GM23248 (cell line): ENCODE data around the gene GPN2. TPM values are rescaled to one million over a fixed set of nuclear protein-coding genes. Genes with fewer than 3 reads are reported as not detected.

Experiments used
- DNase-seq: peaks from one replicate; pipeline ENCODE4 v3.0.0-alpha.2; 2015
- H2AFZ ChIP-seq: fragments of 200-600 bp; sonication (generic); 2 replicates; pipeline ENCODE4 v1.6.1; 2016; ENCODE audit warnings: antibody characterized with exemption
- H3F3A ChIP-seq: fragments of 200-600 bp; sonication (generic); 2 replicates; pipeline ENCODE4 v1.6.1; 2016; ENCODE audit warnings: mild to moderate bottlenecking, antibody characterized with exemption, mixed run types; ENCODE audit not compliant: insufficient read depth
- H3K27ac ChIP-seq: fragments of 200-600 bp; sonication (generic); 2 replicates; pipeline ENCODE4 v1.5.1; 2016; ENCODE audit warnings: mild to moderate bottlenecking
- H3K27me3 ChIP-seq: fragments of 200-600 bp; sonication (generic); replicated peaks from 2 replicates; pipeline ENCODE4 v1.6.1; 2016; ENCODE audit warnings: mild to moderate bottlenecking; ENCODE audit not compliant: insufficient read depth
- H3K36me3 ChIP-seq: fragments of 200-600 bp; sonication (generic); 2 replicates; pipeline ENCODE4 v1.6.1; 2016; ENCODE audit warnings: low read depth, mild to moderate bottlenecking
- H3K4me1 ChIP-seq: fragments of 200-600 bp; sonication (generic); 2 replicates; pipeline ENCODE4 v1.6.1; 2016; ENCODE audit warnings: mild to moderate bottlenecking; ENCODE audit not compliant: insufficient read depth
- H3K4me2 ChIP-seq: fragments of 200-600 bp; sonication (generic); one replicate; pipeline ENCODE4 v1.6.1; 2016; ENCODE audit warnings: mild to moderate bottlenecking; ENCODE audit not compliant: unreplicated experiment
- H3K4me3 ChIP-seq: fragments of 200-600 bp; sonication (generic); 2 replicates; pipeline ENCODE4 v1.5.1; 2016; ENCODE audit warnings: mild to moderate bottlenecking
- H3K79me2 ChIP-seq: fragments of 200-600 bp; sonication (generic); 2 replicates; pipeline ENCODE4 v1.6.1; 2016; ENCODE audit warnings: mild to moderate bottlenecking; ENCODE audit not compliant: insufficient read depth
- H3K9ac ChIP-seq: fragments of 200-600 bp; sonication (generic); 2 replicates; pipeline ENCODE4 v1.6.1; 2016; ENCODE audit warnings: mild to moderate bottlenecking
- H3K9me2 ChIP-seq: fragments of 200-600 bp; sonication (generic); 2 replicates; pipeline ENCODE4 v1.6.1; 2016; ENCODE audit warnings: mixed run types, mild to moderate bottlenecking, moderate library complexity; ENCODE audit not compliant: insufficient read depth
- H3K9me3 ChIP-seq: fragments of 200-600 bp; sonication (generic); one replicate; pipeline ENCODE4 v1.6.1; 2017; ENCODE audit warnings: low read depth
- H4K20me1 ChIP-seq: fragments of 200-600 bp; sonication (generic); 2 replicates; pipeline ENCODE4 v1.6.0; 2016; ENCODE audit not compliant: insufficient read depth
- EZH2 ChIP-seq: fragments of 200-600 bp; sonication (generic); IDR thresholded peaks from 2 replicates; pipeline ENCODE4 v1.6.1; 2018; ENCODE audit warnings: antibody characterized with exemption, mild to moderate bottlenecking; ENCODE audit not compliant: insufficient read depth, poor library complexity, severe bottlenecking
- EZH2phosphoT487 ChIP-seq: fragments of 200-600 bp; sonication (generic); IDR thresholded peaks from 2 replicates; pipeline ENCODE4 v1.6.1; 2018; ENCODE audit warnings: antibody characterized with exemption, moderate library complexity, mild to moderate bottlenecking, low read depth; ENCODE audit not compliant: insufficient read depth
- WGBS, 2 experiments: methylation state at CpG; one replicate each; pipeline ENCODE4 v1.1.6; 2015 to 2017; ENCODE audit warnings: low lambda C conversion rate in 2 of 2, low coverage in 1 of 2; ENCODE audit errors: missing lambda C conversion rate in 2 of 2; 5-methylcytosine and 5-hydroxymethylcytosine counted together
- in situ Hi-C: fragments of 300-500 bp; cut with MboI; formaldehyde crosslinking; loops from 2 replicates; pipeline ENCODE4 v1.15.0; 2020
- polyA plus RNA-seq: library from polyadenylated mRNA; unstranded; fragments of >200 nt; fragmentation: Nextera tagmentation; extraction: Ambion mirVana; gene quantifications from 2 replicates; pipeline ENCODE4 v1.2.1, GENCODE V29; 2016
- total RNA-seq: library from RNA; depleted of rRNA; stranded (reverse); fragments of >200 nt; shearing (Covaris generic); gene quantifications from 2 replicates; pipeline ENCODE4 v1.2.3, GENCODE V29; 2014

GPN2 gene
- total and polyA plus RNA-seq, 2 experiments from 2014 or later: 11.9 to 27.9 TPM

DNA sequence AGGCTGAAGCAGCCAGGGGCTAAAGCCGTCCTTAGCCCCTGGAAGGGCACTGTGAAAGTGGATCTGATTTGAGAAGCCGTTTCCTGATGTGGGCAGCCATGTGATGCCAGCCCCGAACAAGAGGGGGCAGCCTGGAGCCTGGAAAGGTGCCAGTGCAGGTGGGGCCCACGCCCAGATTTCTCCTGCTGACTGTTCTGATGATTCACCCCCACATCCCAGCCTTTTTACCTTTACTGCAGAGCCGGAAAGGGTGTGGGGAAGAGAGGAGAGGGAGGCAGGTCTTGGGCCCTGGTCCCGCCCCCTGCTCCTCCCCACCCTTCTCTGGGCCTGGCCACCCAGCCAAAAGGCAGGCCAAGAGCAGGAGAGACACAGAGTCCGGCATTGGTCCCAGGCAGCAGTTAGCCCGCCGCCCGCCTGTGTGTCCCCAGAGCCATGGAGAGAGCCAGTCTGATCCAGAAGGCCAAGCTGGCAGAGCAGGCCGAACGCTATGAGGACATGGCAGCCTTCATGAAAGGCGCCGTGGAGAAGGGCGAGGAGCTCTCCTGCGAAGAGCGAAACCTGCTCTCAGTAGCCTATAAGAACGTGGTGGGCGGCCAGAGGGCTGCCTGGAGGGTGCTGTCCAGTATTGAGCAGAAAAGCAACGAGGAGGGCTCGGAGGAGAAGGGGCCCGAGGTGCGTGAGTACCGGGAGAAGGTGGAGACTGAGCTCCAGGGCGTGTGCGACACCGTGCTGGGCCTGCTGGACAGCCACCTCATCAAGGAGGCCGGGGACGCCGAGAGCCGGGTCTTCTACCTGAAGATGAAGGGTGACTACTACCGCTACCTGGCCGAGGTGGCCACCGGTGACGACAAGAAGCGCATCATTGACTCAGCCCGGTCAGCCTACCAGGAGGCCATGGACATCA is 27.1 kb downstream of the GPN2 start, which contains the start of gene SFN:
TSS of gene SFN (plus strand) at position 369 of the 904 bp plus-strand sequence. CDS start at position 433, 64 bp downstream.
- Histone ChIP-seq H3K4me2 (peak within 1 kb of the TSS; percentile 94), H3F3A (peaks cover 14% of the 10 kb centered on the region; the same call in 1 of the 2 replicates), H3K79me2 (no peaks in the 10 kb centered on the region), H2AFZ (peak within 1 kb of the TSS; percentile 88), H4K20me1 (no peaks in the 10 kb centered on the region), H3K4me3 (peak within 1 kb of the TSS; percentile 80; the same call in 1 of the 2 replicates), H3K27ac (no peak within 1 kb of the TSS), H3K36me3 (no peaks in the 10 kb centered on the region), H3K27me3 (no peaks in the 10 kb centered on the region), H3K9me2 (no peaks in the 10 kb centered on the region), H3K9ac (peak within 1 kb of the TSS; percentile 84; the same call in 1 of the 2 replicates), H3K9me3 (no peaks in the 10 kb centered on the region), H3K4me1 (no peaks in the 10 kb centered on the region)
- 88 to 92% methylated on average over 36 to 37 of the region's 37 CpGs for WGBS, 2 experiments
- TF ChIP-seq EZH2phosphoT487 (no peak), EZH2 (no peak)
- no peak for DNase-seq
- in situ Hi-C loops: no loop called here

DNA sequence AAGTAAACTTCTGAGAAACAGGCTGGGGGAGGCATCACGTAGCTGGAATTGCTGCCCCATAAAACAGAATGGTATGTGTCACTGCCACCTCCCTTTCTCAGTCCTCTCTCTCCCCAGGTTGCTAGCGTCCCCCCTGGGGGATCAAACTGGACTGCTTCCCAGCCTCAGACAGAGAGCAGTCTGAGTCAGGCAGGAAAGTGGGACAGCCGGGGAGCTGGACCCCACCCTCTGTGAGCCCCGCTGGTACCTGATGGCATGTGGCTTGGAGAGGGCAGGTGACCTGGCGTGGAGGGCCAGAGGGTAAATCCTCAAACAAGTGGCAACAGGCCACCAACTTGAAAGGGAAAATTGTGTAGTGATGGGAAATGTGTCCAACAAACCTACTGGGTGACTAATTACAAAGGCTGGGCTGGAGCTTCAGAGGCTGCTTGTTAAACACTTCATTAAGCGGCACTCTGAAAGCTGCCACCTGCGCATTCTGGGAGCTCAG is 28.1 kb downstream of the GPN2 start:
- in situ Hi-C loops: no loop called here
- Histone ChIP-seq H3K27me3 (no peaks in the 10 kb centered on the region), H3K27ac (no peak overlapping the region), H2AFZ (no peak overlapping the region), H3K9ac (no peak overlapping the region), H3K4me3 (no peak overlapping the region), H3K36me3 (no peaks in the 10 kb centered on the region), H3K4me1 (no peaks in the 10 kb centered on the region), H3K9me2 (no peaks in the 10 kb centered on the region), H3K79me2 (no peaks in the 10 kb centered on the region), H3K4me2 (no peak overlapping the region), H3F3A (peaks cover 15% of the 10 kb centered on the region; the same call in 1 of the 2 replicates), H3K9me3 (no peaks in the 10 kb centered on the region), H4K20me1 (no peaks in the 10 kb centered on the region)
- WGBS, 2 experiments: 75 to 76% methylated on average over 7 of the region's 7 CpGs
- TF ChIP-seq EZH2 (no peak), EZH2phosphoT487 (no peak)
- peak; percentile 23 for DNase-seq

GRCh38 chr1:26861286-26861701 is 28.8 kb downstream of the GPN2 start:
- in situ Hi-C loops: no loop called here
- H3K9me2 ChIP-seq: no peaks in the 10 kb centered on the region
- no peak overlapping the region for H3K9ac ChIP-seq
- no peaks in the 10 kb centered on the region for H3K4me1 ChIP-seq
- H3K36me3 ChIP-seq: no peaks in the 10 kb centered on the region
- H3K27ac ChIP-seq: no peak overlapping the region
- no peak overlapping the region for H3K4me3 ChIP-seq
- H3K79me2 ChIP-seq: no peaks in the 10 kb centered on the region
- TF ChIP-seq EZH2: no peak
- TF ChIP-seq EZH2phosphoT487: no peak
- WGBS, 2 experiments: 80 to 82% methylated on average over 5 of the region's 5 CpGs
- H4K20me1 ChIP-seq: no peaks in the 10 kb centered on the region
- no peaks in the 10 kb centered on the region for H3K9me3 ChIP-seq
- H3K27me3 ChIP-seq: no peaks in the 10 kb centered on the region
- no peak overlapping the region for H3K4me2 ChIP-seq
- H3F3A ChIP-seq: peaks cover 15% of the 10 kb centered on the region; the same call in 1 of the 2 replicates
- no peak overlapping the region for H2AFZ ChIP-seq
- peak; percentile 56 for DNase-seq

DNA sequence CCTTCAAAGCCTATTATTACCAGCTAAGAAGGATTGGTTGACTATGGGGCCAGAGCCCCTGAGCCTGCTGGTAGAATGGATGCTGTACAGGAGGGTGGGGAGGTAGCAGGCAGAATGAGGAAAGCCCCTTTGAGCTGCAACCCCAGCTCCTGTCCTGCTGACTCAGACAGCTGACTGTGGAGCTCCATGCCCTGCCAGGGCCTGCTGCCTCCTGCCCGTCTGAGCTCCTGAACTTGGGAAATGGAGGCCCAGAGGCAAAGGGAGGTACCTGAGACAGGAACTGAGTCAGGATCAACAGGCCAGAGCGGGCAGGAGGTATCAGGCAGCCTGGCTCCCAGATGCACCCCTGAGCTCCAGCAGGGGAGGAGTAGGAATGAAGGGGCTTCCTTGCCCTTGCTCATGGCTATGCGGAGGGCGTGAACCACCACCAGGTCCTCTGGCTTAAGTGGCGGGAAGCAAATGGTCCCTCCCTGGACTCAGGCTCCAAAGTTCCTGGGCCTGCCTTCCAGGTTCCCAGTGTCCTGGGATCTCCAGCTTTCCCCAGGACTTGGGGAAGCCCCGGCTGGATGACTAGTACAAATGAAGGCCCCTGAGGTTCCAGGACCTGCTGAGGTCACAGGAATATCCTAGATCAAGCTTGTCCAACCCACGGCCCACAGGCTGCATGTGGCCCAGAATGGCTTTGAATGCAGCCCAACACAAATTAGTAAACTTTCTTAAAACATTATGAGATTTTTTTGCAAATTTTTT is 31.0 kb downstream of the GPN2 start:
- H3K27ac ChIP-seq: no peak overlapping the region
- H3K79me2 ChIP-seq: no peaks in the 10 kb centered on the region
- no peak overlapping the region for H3K4me2 ChIP-seq
- H2AFZ ChIP-seq: no peak overlapping the region
- no peaks in the 10 kb centered on the region for H3K27me3 ChIP-seq
- H3K36me3 ChIP-seq: no peaks in the 10 kb centered on the region; the same call in 1 of the 2 replicates
- H3F3A ChIP-seq: peaks cover 5% of the 10 kb centered on the region; the same call in 1 of the 2 replicates
- WGBS, 2 experiments: 92 to 94% methylated on average over 7 of the region's 7 CpGs
- in situ Hi-C loops: no loop called here
- no peaks in the 10 kb centered on the region for H3K9me3 ChIP-seq
- H3K9me2 ChIP-seq: no peaks in the 10 kb centered on the region
- no peak for TF ChIP-seq EZH2phosphoT487
- TF ChIP-seq EZH2: no peak
- no peak overlapping the region for H3K4me3 ChIP-seq
- no peak overlapping the region for H3K9ac ChIP-seq
- H3K4me1 ChIP-seq: no peaks in the 10 kb centered on the region
- H4K20me1 ChIP-seq: no peaks in the 10 kb centered on the region
- DNase-seq: peak; percentile 9
